ENCODE measurements around the gene FAM217A. TPM values are rescaled to one million over a fixed set of nuclear protein-coding genes. Genes with fewer than 3 reads are reported as not detected.

The FAM217A gene
- total RNA-seq, 1 donor from 2014 or later: not detected

DNA sequence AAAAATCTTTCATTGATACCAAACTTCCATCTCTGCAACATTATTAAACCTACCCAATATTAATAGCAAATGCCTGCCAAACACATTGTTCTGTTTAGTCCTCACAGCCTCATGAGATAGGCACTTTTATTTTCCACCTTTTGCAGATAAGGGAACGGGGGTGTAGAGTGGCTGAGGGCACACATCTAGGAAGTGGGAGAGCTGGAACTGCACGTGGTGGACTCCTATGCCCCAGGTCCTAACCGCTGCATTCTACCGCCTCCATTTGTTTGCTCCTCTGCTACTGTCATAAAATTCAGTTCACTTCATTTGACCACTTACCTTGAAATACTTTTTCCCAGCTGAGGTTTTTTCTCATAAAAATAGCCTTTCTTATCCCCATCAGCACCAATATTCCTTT lies 7.6 kb downstream of the FAM217A start:
- H3K4me1 ChIP-seq: no peaks in the 10 kb centered on the region
- no peak overlapping the region for H3K4me3 ChIP-seq
- intact Hi-C loops (cut with DNase I): no loop called here
- H3K27ac ChIP-seq: no peak overlapping the region
- H3K9me3 ChIP-seq: no peaks in the 10 kb centered on the region
- H3K27me3 ChIP-seq: no peaks in the 10 kb centered on the region
- DNase-seq (ENCODE audit: extremely low spot score in 2 of 2): no peak
- H3K36me3 ChIP-seq: no peaks in the 10 kb centered on the region
- TF ChIP-seq, protein P1, sequence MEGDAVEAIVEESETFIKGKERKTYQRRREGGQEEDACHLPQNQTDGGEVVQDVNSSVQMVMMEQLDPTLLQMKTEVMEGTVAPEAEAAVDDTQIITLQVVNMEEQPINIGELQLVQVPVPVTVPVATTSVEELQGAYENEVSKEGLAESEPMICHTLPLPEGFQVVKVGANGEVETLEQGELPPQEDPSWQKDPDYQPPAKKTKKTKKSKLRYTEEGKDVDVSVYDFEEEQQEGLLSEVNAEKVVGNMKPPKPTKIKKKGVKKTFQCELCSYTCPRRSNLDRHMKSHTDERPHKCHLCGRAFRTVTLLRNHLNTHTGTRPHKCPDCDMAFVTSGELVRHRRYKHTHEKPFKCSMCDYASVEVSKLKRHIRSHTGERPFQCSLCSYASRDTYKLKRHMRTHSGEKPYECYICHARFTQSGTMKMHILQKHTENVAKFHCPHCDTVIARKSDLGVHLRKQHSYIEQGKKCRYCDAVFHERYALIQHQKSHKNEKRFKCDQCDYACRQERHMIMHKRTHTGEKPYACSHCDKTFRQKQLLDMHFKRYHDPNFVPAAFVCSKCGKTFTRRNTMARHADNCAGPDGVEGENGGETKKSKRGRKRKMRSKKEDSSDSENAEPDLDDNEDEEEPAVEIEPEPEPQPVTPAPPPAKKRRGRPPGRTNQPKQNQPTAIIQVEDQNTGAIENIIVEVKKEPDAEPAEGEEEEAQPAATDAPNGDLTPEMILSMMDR (IDR thresholded peaks at IDR 0.05): no peak
- TF ChIP-seq POLR2A (IDR thresholded peaks at IDR 0.05): no peak
- TF ChIP-seq POLR2AphosphoS5 (IDR thresholded peaks at IDR 0.05; ENCODE audit: insufficient read depth in 1 of 2, low read depth in 1 of 2): no peak

DNA sequence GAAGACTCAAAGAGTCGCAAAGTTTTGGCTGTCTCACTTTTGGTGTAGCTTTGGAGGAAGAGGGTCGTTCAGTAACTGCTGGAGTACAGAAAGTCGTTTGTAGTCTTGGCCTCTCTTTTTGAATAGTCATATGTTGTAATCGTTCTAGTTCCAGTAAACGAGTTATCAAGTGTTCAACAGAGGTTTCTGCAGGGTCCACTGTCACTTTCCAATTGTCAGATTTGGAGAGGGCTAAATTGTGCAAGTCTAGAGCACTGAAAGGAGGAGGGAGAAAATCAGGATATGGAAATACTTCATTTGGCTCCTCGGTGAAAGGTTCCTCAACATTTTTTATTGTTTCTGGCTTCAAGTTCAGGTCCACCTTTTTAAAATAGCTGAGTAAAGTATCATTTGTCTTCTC lies 9.7 kb downstream of the FAM217A start:
- H3K27me3 ChIP-seq: no peaks in the 10 kb centered on the region
- no peak overlapping the region for H3K27ac ChIP-seq
- intact Hi-C loops (cut with DNase I): no loop called here
- no peak for TF ChIP-seq POLR2AphosphoS5 (IDR thresholded peaks at IDR 0.05; ENCODE audit: insufficient read depth in 1 of 2, low read depth in 1 of 2)
- TF ChIP-seq POLR2A (IDR thresholded peaks at IDR 0.05): no peak
- TF ChIP-seq, protein P1 (IDR thresholded peaks at IDR 0.05): no peak
- DNase-seq (ENCODE audit: extremely low spot score in 2 of 2): no peak
- H3K9me3 ChIP-seq: no peaks in the 10 kb centered on the region
- H3K4me1 ChIP-seq: no peaks in the 10 kb centered on the region
- peaks cover 0 to 7% of the 10 kb centered on the region in 2 donors for H3K36me3 ChIP-seq
- no peak overlapping the region for H3K4me3 ChIP-seq

DNA sequence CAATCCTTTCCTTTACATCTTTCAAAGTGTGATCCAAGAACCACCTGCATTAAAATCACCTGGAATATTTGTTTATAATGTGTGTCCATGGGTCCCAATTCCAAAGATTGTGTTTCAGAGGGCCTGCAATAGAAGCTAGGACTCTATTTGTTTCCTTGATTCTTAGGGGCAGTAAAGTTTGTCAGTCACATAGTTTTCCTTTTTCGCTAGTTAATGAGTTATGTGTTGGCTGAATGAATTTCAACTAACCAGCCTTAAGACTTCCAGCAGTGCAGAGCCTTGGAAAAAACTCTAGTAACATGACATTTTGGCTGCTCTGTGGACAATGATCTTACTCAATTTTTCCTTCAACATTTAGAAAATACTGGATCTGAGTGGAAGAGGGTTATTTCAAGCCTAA lies 11.3 kb downstream of the FAM217A start:
- H3K9me3 ChIP-seq: no peaks in the 10 kb centered on the region
- H3K4me3 ChIP-seq: no peak overlapping the region
- intact Hi-C loops (cut with DNase I): no loop called here
- no peak overlapping the region for H3K27ac ChIP-seq
- no peaks in the 10 kb centered on the region for H3K27me3 ChIP-seq
- no peak for DNase-seq (ENCODE audit: extremely low spot score in 2 of 2)
- no peak for TF ChIP-seq POLR2AphosphoS5 (IDR thresholded peaks at IDR 0.05; ENCODE audit: insufficient read depth in 1 of 2, low read depth in 1 of 2)
- TF ChIP-seq, protein P1 (IDR thresholded peaks at IDR 0.05): no peak
- no peak for TF ChIP-seq POLR2A (IDR thresholded peaks at IDR 0.05)
- H3K4me1 ChIP-seq: no peaks in the 10 kb centered on the region
- peaks cover 0 to 21% of the 10 kb centered on the region in 2 donors for H3K36me3 ChIP-seq

DNA sequence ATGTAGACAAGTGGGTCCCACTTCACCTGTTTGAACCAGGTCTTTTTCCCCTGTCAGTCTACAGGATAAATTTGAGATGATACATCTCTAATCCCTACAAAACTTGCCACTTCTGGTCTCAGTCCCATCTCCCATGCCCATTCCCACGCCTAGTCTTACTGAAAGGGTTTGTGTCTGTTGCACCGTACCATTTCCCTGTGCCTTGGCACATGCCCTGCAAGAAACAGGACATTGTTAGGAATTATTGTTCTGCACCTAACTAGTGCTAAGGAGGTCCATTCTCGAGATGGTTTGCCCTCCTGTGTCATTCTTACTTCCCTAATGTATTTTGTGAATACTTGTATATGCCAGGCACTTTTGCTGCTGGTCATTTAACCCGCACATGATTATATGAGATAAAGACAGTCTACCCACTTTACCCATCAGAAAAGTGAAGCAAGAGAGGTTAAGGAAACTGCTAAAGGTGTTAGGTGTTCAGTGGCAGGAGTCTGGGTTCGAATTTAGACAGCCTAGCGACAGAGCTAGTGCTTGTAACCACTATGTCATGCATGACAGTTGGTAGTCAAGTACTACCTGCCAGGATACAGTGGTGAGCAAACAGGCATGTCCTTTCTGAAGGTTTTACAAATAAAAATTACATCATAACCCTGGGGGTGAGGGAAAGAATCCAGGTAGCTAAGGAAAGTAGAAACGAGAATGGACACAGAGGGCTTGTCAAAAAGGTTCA lies 12.7 kb downstream of the FAM217A start:
- TF ChIP-seq, protein P1 (IDR thresholded peaks at IDR 0.05): no peak
- TF ChIP-seq POLR2AphosphoS5 (IDR thresholded peaks at IDR 0.05; ENCODE audit: insufficient read depth in 1 of 2, low read depth in 1 of 2) (no peak), POLR2A (IDR thresholded peaks at IDR 0.05) (no peak)

DNA sequence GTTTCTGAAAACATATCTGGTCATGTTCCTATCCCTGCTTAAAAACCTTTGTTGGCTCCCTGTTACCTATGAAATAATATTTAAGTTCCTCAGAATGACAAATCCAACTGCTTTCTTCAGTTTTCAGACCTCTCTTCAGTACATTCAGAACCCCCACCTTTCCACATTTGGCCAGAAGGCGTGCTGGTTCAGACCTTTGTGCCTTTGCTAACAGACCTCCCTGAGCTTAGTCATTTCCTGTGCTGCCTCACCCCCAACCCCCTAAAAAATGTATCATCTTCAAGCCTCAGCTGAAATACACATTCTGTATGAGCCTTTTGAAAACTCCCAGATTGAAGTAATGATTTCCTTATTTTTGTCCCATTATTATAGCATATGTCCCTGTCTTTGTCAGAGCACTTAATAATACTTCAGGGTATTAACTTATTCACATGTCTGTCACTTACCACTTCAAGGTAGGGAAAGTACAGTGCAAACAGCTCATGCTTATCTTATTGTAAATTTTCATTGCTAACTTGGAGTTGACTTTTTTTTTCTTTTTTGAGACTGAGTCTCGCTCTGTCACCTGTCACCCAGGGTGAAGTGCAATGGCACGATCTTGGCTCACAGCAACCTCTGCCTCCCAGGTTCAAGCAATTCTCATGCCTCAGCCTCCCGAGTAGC lies 19.7 kb downstream of the FAM217A start:
- H3K27me3 ChIP-seq: no peaks in the 10 kb centered on the region

More for the DNA sequence above, 12.7 kb downstream of the FAM217A start:
- no peak for DNase-seq (ENCODE audit: extremely low spot score in 2 of 2)
- Histone ChIP-seq H3K9me3 (no peaks in the 10 kb centered on the region), H3K4me1 (no peaks in the 10 kb centered on the region), H3K27ac (no peak overlapping the region), H3K36me3 (peaks cover 0 to 35% of the 10 kb centered on the region in 2 donors), H3K27me3 (no peaks in the 10 kb centered on the region), H3K4me3 (no peak overlapping the region)
- intact Hi-C loops (cut with DNase I): no loop called here

More for the DNA sequence above, 19.7 kb downstream of the FAM217A start:
- Histone ChIP-seq H3K9me3 (no peaks in the 10 kb centered on the region), H3K36me3 (peaks cover 0 to 80% of the 10 kb centered on the region in 2 donors), H3K4me1 (no peaks in the 10 kb centered on the region), H3K4me3 (no peak overlapping the region), H3K27ac (no peak overlapping the region)
- no peak for DNase-seq (ENCODE audit: extremely low spot score in 2 of 2)
- TF ChIP-seq, protein P1 (IDR thresholded peaks at IDR 0.05): no peak
- TF ChIP-seq POLR2AphosphoS5 (IDR thresholded peaks at IDR 0.05; ENCODE audit: insufficient read depth in 1 of 2, low read depth in 1 of 2) (no peak), POLR2A (IDR thresholded peaks at IDR 0.05) (no peak)
- intact Hi-C loops (cut with DNase I): loop anchor here (10.0 kb wide), 1 partner anchor 96 kb away; no protein-coding TSS in a partner anchor

All from vagina (tissue), 2 donors.